ENCODE measurements around the gene UBE2O.

DNA sequence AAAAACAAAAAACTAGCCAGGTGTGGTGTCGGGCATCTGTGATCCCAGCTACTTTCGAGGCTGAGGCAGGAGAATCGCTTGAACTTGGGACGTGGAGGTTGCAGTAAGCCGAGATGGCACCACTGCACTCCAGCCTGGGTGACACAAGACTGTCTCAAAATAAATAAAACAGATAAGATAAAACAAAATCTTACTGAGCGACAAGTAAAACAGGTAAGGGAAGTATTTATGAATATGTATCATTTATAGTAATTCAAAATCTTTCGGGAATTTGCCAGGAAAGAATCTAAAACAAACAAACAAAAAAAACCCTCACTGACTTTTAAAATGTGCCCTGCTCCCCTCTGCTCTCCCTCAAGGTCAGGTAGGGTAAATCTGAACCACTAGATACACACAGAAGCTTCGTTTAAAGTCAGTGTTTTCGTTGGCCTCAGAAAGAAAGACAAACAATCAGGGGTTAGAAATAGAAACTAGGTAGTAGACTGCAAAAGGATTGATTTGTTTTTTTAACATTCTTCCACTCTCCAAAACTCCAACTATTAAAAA, 101.4 kb downstream of the UBE2O start:
- TF ChIP-seq, protein P1, sequence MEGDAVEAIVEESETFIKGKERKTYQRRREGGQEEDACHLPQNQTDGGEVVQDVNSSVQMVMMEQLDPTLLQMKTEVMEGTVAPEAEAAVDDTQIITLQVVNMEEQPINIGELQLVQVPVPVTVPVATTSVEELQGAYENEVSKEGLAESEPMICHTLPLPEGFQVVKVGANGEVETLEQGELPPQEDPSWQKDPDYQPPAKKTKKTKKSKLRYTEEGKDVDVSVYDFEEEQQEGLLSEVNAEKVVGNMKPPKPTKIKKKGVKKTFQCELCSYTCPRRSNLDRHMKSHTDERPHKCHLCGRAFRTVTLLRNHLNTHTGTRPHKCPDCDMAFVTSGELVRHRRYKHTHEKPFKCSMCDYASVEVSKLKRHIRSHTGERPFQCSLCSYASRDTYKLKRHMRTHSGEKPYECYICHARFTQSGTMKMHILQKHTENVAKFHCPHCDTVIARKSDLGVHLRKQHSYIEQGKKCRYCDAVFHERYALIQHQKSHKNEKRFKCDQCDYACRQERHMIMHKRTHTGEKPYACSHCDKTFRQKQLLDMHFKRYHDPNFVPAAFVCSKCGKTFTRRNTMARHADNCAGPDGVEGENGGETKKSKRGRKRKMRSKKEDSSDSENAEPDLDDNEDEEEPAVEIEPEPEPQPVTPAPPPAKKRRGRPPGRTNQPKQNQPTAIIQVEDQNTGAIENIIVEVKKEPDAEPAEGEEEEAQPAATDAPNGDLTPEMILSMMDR (conservative IDR thresholded peaks at IDR 0.05; ENCODE audit: low read depth, low read length), result no peak
- no peak for TF ChIP-seq EZH2 (IDR thresholded peaks at IDR 0.05; ENCODE audit: borderline replicate concordance, low read depth, low read length, poor library complexity, severe bottlenecking)
